A673 (cell line): ENCODE data around the gene SUSD5. TPM values are rescaled to one million over a fixed set of nuclear protein-coding genes. Genes with fewer than 3 reads are reported as not detected.
A peak's percentile ranks its signal among the peaks of the same experiment; 100 is the strongest.

ENCODE experiments used
- BruUV-seq: library from RNA; stranded (reverse); fragments of 400-500 nt; replicated peaks from 2 replicates; lab custom pipeline; 2021; lab: Mats Ljungman, UMichigan
- CTCF ChIA-PET: fragments of 300-600 bp; sonication (Branson Sonifier 250); formaldehyde crosslinking; loops from one replicate; lab custom pipeline; 2022; ENCODE audit warnings: antibody characterized with exemption; lab: Charles Lee
- POLR2A ChIA-PET: fragments of 300-600 bp; sonication (Branson Sonifier 250); formaldehyde crosslinking; loops from one replicate; lab custom pipeline; 2022; ENCODE audit warnings: antibody characterized with exemption; ENCODE audit not compliant: low non-redundant PET; lab: Charles Lee
- DNase-seq: peaks from one replicate; pipeline ENCODE4 v3.0.0-alpha.2; 2015; ENCODE audit warnings: low spot score
- H3K27ac ChIP-seq: fragments of 200-600 bp; sonication (generic); 2 replicates; pipeline ENCODE4 v1.5.1; 2016; ENCODE audit warnings: mixed run types, low read depth, mild to moderate bottlenecking, mixed read lengths, antibody characterized with exemption, low read length; ENCODE audit not compliant: poor library complexity, severe bottlenecking
- H3K27me3 ChIP-seq: fragments of 200-600 bp; sonication (generic); replicated peaks from 2 replicates; pipeline ENCODE4 v1.6.1; 2017; ENCODE audit warnings: mixed run types, low read depth, mild to moderate bottlenecking, mixed read lengths, antibody characterized with exemption, low read length; ENCODE audit not compliant: insufficient read depth, poor library complexity
- H3K36me3 ChIP-seq: fragments of 200-600 bp; sonication (generic); 2 replicates; pipeline ENCODE4 v1.6.1; 2016; ENCODE audit warnings: mixed run types, mild to moderate bottlenecking, mixed read lengths, antibody characterized with exemption, low read length; ENCODE audit not compliant: insufficient read depth, poor library complexity, severe bottlenecking
- H3K4me1 ChIP-seq: fragments of 200-600 bp; sonication (generic); 2 replicates; pipeline ENCODE4 v1.6.1; 2017; ENCODE audit warnings: mixed run types, mild to moderate bottlenecking, mixed read lengths, antibody characterized with exemption, low read length; ENCODE audit not compliant: insufficient read depth, poor library complexity, severe bottlenecking
- H3K4me3 ChIP-seq: fragments of 200-600 bp; sonication (generic); 2 replicates; pipeline ENCODE4 v1.5.1; 2016; ENCODE audit warnings: low read depth, mixed run types, mild to moderate bottlenecking, mixed read lengths, low read length; ENCODE audit not compliant: poor library complexity, severe bottlenecking
- H3K9me3 ChIP-seq: fragments of 200-600 bp; sonication (generic); 2 replicates; pipeline ENCODE4 v1.6.1; 2016; ENCODE audit warnings: mixed run types, low read depth, mild to moderate bottlenecking, mixed read lengths, antibody characterized with exemption, low read length; ENCODE audit not compliant: poor library complexity, severe bottlenecking
- CTCF ChIP-seq: fragments of 300-800, 200-600 bp; sonication (generic); conservative IDR thresholded peaks from 2 replicates; pipeline ENCODE4 v1.5.1; 2017; ENCODE audit warnings: low read depth, mild to moderate bottlenecking, antibody characterized with exemption, low read length, moderate library complexity, mixed read lengths
- EZH2 ChIP-seq: fragments of 200-600 bp; sonication (generic); IDR thresholded peaks from 2 replicates; pipeline ENCODE4 v1.6.1; 2017; ENCODE audit warnings: borderline replicate concordance, low read depth, mild to moderate bottlenecking, mixed read lengths, antibody characterized with exemption, low read length; ENCODE audit not compliant: poor library complexity, severe bottlenecking
- intact Hi-C: fragments of 100-400 bp; cut with micrococcal nuclease; formaldehyde crosslinking; loops from one replicate; pipeline ENCODE4 v1.10.0; 2022; ENCODE audit not compliant: unreplicated experiment
- total RNA-seq: library from RNA; stranded (reverse); gene quantifications from 2 replicates; pipeline ENCODE4 v1.2.3, GENCODE V29; 2021

SUSD5 gene
- total RNA-seq, 1 experiment from 2014 or later, result 0.97 TPM

DNA sequence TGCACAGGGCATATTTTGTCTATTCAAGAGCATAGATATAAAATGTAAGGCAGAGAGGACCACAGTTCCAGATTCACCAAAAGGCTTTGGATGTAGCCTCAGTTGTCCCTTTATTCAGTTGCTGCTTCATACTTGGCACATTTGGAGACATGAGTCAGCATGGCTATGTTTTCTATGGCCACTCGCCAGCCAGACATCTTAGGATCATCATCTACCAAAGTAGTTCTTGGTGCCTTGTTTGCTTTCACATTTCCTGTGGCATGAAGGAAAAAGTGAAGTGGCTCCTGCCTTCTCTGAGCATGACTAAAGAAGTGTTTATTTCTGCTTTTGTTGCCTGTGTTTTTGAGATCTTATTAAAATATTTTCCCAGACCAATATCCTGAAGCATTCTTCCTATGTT, 7.2 kb downstream of the SUSD5 start:
- TF ChIP-seq EZH2, result no peak
- no peak for TF ChIP-seq CTCF
- peaks cover 12% of the 10 kb centered on the region for H3K9me3 ChIP-seq
- ChIA-PET CTCF (no interaction called here), POLR2A (no interaction called here)
- intact Hi-C loops, result loop anchor here (10.0 kb wide), 1 partner anchor 57 kb away; no protein-coding TSS in a partner anchor
- peak; percentile 38 for DNase-seq
- H3K4me3 ChIP-seq, result no peak overlapping the region
- BruUV-seq, result no TSS peak
- H3K27ac ChIP-seq, result no peak overlapping the region
- H3K27me3 ChIP-seq, result peaks cover 15% of the 10 kb centered on the region
- no peaks in the 10 kb centered on the region for H3K36me3 ChIP-seq
- no peaks in the 10 kb centered on the region for H3K4me1 ChIP-seq

GRCh38 chr3:33209357-33209756, 9.3 kb downstream of the SUSD5 start:
- ChIA-PET POLR2A (no interaction called here), CTCF (no interaction called here)
- H3K27me3 ChIP-seq, result no peaks in the 10 kb centered on the region
- no peak for DNase-seq
- H3K4me1 ChIP-seq, result no peaks in the 10 kb centered on the region
- no TSS peak for BruUV-seq
- TF ChIP-seq EZH2 (no peak), CTCF (no peak)
- intact Hi-C loops, result no loop called here
- H3K36me3 ChIP-seq, result no peaks in the 10 kb centered on the region
- H3K9me3 ChIP-seq, result peaks cover 12% of the 10 kb centered on the region
- no peak overlapping the region for H3K27ac ChIP-seq
- no peak overlapping the region for H3K4me3 ChIP-seq

GRCh38 chr3:33202711-33203457, 15.7 kb downstream of the SUSD5 start:
- no peak overlapping the region for H3K27ac ChIP-seq
- TF ChIP-seq EZH2 (no peak), CTCF (no peak)
- H3K4me1 ChIP-seq, result no peaks in the 10 kb centered on the region
- H3K9me3 ChIP-seq, result no peaks in the 10 kb centered on the region
- intact Hi-C loops, result no loop called here
- no peak for DNase-seq
- H3K36me3 ChIP-seq, result no peaks in the 10 kb centered on the region
- ChIA-PET POLR2A (no interaction called here), CTCF (no interaction called here)
- no peaks in the 10 kb centered on the region for H3K27me3 ChIP-seq
- BruUV-seq, result no TSS peak
- H3K4me3 ChIP-seq, result no peak overlapping the region
